Stomach (tissue), 9 donors: ENCODE measurements around the gene GBE1. TPM values are rescaled to one million over a fixed set of nuclear protein-coding genes. Genes with fewer than 3 reads are reported as not detected.

ENCODE experiments used
- DNase-seq, 2 donors: peaks; one replicate each; pipeline versions ENCODE4 v3.0.0 to v3.0.0-alpha.2; 2013 to 2019
- H3K27ac ChIP-seq, 5 donors: fragments of 200-600 bp in 4 of 5; sonication (generic) in 4 of 5; one replicate each; pipeline ENCODE4 v1.5.1; 2013 to 2019; ENCODE audit warnings: mild to moderate bottlenecking in 1 of 5, moderate library complexity in 1 of 5
- H3K27me3 ChIP-seq, 3 donors: fragments of 200-600 bp; sonication (generic); one replicate each; pipeline ENCODE4 v1.5.1; 2017 to 2019; ENCODE audit warnings: mixed run types in 1 of 3
- H3K36me3 ChIP-seq, 4 donors: fragments of 200-600 bp; sonication (generic); 1 replicate in 3 of 4; 2 replicates in 1 of 4; pipeline ENCODE4 v1.5.1; 2016 to 2019
- H3K4me1 ChIP-seq, 4 donors: fragments of 200-600 bp; sonication (generic); one replicate each; pipeline ENCODE4 v1.5.1; 2016 to 2019
- H3K4me3 ChIP-seq, 4 donors: fragments of 200-600 bp; sonication (generic) in 3 of 4; one replicate each; pipeline ENCODE4 v1.5.1; 2016 to 2019; ENCODE audit warnings: mild to moderate bottlenecking in 1 of 4
- H3K9me3 ChIP-seq, 4 donors: fragments of 200-600 bp; sonication (generic); one replicate each; pipeline ENCODE4 v1.5.1; 2016 to 2019
- CTCF ChIP-seq, 7 experiments: fragments of 450-650 bp in 4 of 7; fragments of 200-600 bp in 3 of 7; sonication (generic) in 3 of 7; IDR thresholded peaks; one replicate each; pipeline ENCODE4 v1.5.1; 2016 to 2019; ENCODE audit warnings: antibody characterized with exemption in 7 of 7, control low read depth in 2 of 7, mild to moderate bottlenecking in 1 of 7
- EP300 ChIP-seq: sonication (generic); formaldehyde crosslinking; IDR thresholded peaks from one replicate; pipeline ENCODE4 v1.6.1; 2017; ENCODE audit warnings: antibody characterized with exemption
- POLR2A ChIP-seq, 4 donors: fragments of 450-650 bp; IDR thresholded peaks; one replicate each; pipeline ENCODE4 v1.6.1; 2016; ENCODE audit warnings: antibody characterized with exemption in 4 of 4, control low read depth in 2 of 4, mild to moderate bottlenecking in 1 of 4, moderate library complexity in 1 of 4
- POLR2AphosphoS5 ChIP-seq, 3 donors: sonication (generic); formaldehyde crosslinking; IDR thresholded peaks; one replicate each; pipeline ENCODE4 v1.6.1; 2016; ENCODE audit warnings: antibody characterized with exemption in 3 of 3
- WGBS, 5 donors: extraction: QIAGEN DNeasy Blood & Tissue Kit in 3 of 5; methylation state at CpG; one replicate each; pipeline versions ENCODE4 v1.1.5 to v1.1.7; 2013 to 2018; 5-methylcytosine and 5-hydroxymethylcytosine counted together
- intact Hi-C: fragments of 100-400 bp; cut with DNase I; formaldehyde crosslinking; loops from one replicate; pipeline ENCODE4 v1.15.1; 2023; ENCODE audit warnings: low total_unique reads
- polyA plus RNA-seq, 3 donors: library from polyadenylated mRNA; stranded (reverse); fragments of 200-250 nt; gene quantifications; one replicate each; pipeline ENCODE4 v1.2.3, GENCODE V29; 2013
- total RNA-seq, 5 donors: library from RNA; depleted of rRNA; stranded (reverse); fragments of >200 nt; gene quantifications; one replicate each; pipeline versions ENCODE4 v1.1.0 to v1.2.3, GENCODE V29; 2014 to 2016
- donor health status: healthy with polysubstance abuse.
- donor health status: Bipolar disorder and iron deficiency.
- donor health status: healthy.

The GBE1 gene
- total and polyA plus RNA-seq, 8 donors: 8.2 to 57.1 (median 11.6) TPM

GRCh38 chr3:81516042-81516441 is 245.4 kb downstream of the GBE1 start:
- DNase-seq: no peak
- Histone ChIP-seq H3K27me3 (no peaks in the 10 kb centered on the region), H3K27ac (no peak overlapping the region), H3K4me1 (no peaks in the 10 kb centered on the region), H3K4me3 (no peak overlapping the region), H3K36me3 (no peaks in the 10 kb centered on the region), H3K9me3 (no peaks in the 10 kb centered on the region)
- 76 to 91% (median 80%) methylated on average over 1 of the region's 1 CpG for WGBS, 5 donors
- intact Hi-C loops: no loop called here
- TF ChIP-seq EP300: no peak
- no peak for TF ChIP-seq POLR2A (IDR thresholded peaks at IDR 0.05)
- TF ChIP-seq POLR2AphosphoS5 (IDR thresholded peaks at IDR 0.05): no peak
- TF ChIP-seq CTCF (IDR thresholded peaks at IDR 0.05): no peak

- H3K27me3 ChIP-seq: no peaks in the 10 kb centered on the region
- no peaks in the 10 kb centered on the region for H3K36me3 ChIP-seq
- DNase-seq: no peak
- no peaks in the 10 kb centered on the region for H3K4me1 ChIP-seq
- no peak for TF ChIP-seq POLR2AphosphoS5 (IDR thresholded peaks at IDR 0.05)
- no peak for TF ChIP-seq POLR2A (IDR thresholded peaks at IDR 0.05)
- TF ChIP-seq EP300: no peak
- no peaks in the 10 kb centered on the region for H3K9me3 ChIP-seq
- H3K27ac ChIP-seq: no peak overlapping the region
- intact Hi-C loops: no loop called here
- no peak overlapping the region for H3K4me3 ChIP-seq
- WGBS, 5 donors: 91 to 96% (median 95%) methylated on average over 2 of the region's 2 CpGs
Measured at GRCh38 chr3:81513591-81513990, 247.9 kb downstream of the GBE1 start.

- DNase-seq: no peak
- Histone ChIP-seq H3K36me3 (peaks cover 0 to 10% (median 0%) of the 10 kb centered on the region in 4 donors), H3K4me3 (no peak overlapping the region), H3K27ac (no peak overlapping the region), H3K27me3 (no peaks in the 10 kb centered on the region), H3K4me1 (no peaks in the 10 kb centered on the region), H3K9me3 (no peaks in the 10 kb centered on the region)
- intact Hi-C loops: no loop called here
- TF ChIP-seq EP300 (no peak), POLR2AphosphoS5 (IDR thresholded peaks at IDR 0.05) (no peak), POLR2A (IDR thresholded peaks at IDR 0.05) (no peak), CTCF (IDR thresholded peaks at IDR 0.05) (no peak)
- 89 to 98% (median 92%) methylated on average over 2 of the region's 2 CpGs for WGBS, 5 donors
Measured at GRCh38 chr3:81503026-81503425, 258.4 kb downstream of the GBE1 start.

GRCh38 chr3:81502236-81502635 is 259.2 kb downstream of the GBE1 start:
- no peak for DNase-seq

More at GRCh38 chr3:81502236-81502635, 259.2 kb downstream of the GBE1 start:
- intact Hi-C loops: no loop called here
- Histone ChIP-seq H3K4me3 (no peak overlapping the region), H3K27me3 (no peaks in the 10 kb centered on the region), H3K27ac (no peak overlapping the region), H3K9me3 (no peaks in the 10 kb centered on the region), H3K4me1 (no peaks in the 10 kb centered on the region), H3K36me3 (peaks cover 0 to 6% (median under 1%) of the 10 kb centered on the region in 4 donors)
- TF ChIP-seq POLR2A (IDR thresholded peaks at IDR 0.05) (no peak), POLR2AphosphoS5 (IDR thresholded peaks at IDR 0.05) (no peak), CTCF (IDR thresholded peaks at IDR 0.05) (no peak)
- WGBS, 5 donors: 88 to 100% (median 95%) methylated on average over 1 of the region's 1 CpG
